Keratinocyte (primary cell): ENCODE measurements around the gene DSC2. TPM values are rescaled to one million over a fixed set of nuclear protein-coding genes. Genes with fewer than 3 reads are reported as not detected.

ENCODE experiments used
- DNase-seq: peaks from one replicate; pipeline ENCODE4 v3.0.0-alpha.2; 2011; ENCODE audit warnings: low read depth, missing footprints, low spot score
- FAIRE-seq: peaks from 2 replicates; lab custom pipeline; 2011; peaks lifted over from hg19 to GRCh38; lab: Jason Lieb, UNC
- H2AFZ ChIP-seq: 2 replicates; pipeline ENCODE4 v1.6.0; 2012; ENCODE audit warnings: low read length, control low read depth, inconsistent platforms; ENCODE audit not compliant: control insufficient read depth
- H3K27ac ChIP-seq: 2 replicates; pipeline ENCODE4 v1.5.1; 2011; ENCODE audit warnings: low read length; ENCODE audit not compliant: control insufficient read depth, insufficient read depth
- H3K27me3 ChIP-seq: 3 replicates; pipeline ENCODE4 v1.6.0; 2011; ENCODE audit warnings: low read length; ENCODE audit not compliant: control insufficient read depth, insufficient read depth; ENCODE audit errors: extremely low read depth
- H3K36me3 ChIP-seq, 2 experiments: 2 replicates in 1 of 2; 3 replicates in 1 of 2; pipeline ENCODE4 v1.5.1; 2011; ENCODE audit warnings: low read length in 2 of 2, mild to moderate bottlenecking in 1 of 2; ENCODE audit not compliant: control insufficient read depth in 2 of 2, insufficient read depth in 2 of 2; ENCODE audit errors: extremely low read depth in 1 of 2
- H3K4me1 ChIP-seq: 3 replicates; pipeline ENCODE4 v1.5.1; 2011; ENCODE audit warnings: low read length; ENCODE audit not compliant: control insufficient read depth, insufficient read depth; ENCODE audit errors: extremely low read depth
- H3K4me2 ChIP-seq: 3 replicates; pipeline ENCODE4 v1.6.0; 2011; ENCODE audit warnings: low read depth, low read length; ENCODE audit not compliant: control insufficient read depth, insufficient read depth; ENCODE audit errors: extremely low read depth
- H3K4me3 ChIP-seq, 3 experiments: fragments of 200-600 bp in 1 of 3; sonication (generic) in 1 of 3; 2 replicates in 2 of 3; 3 replicates in 1 of 3; pipeline ENCODE4 v1.5.1; 2011 to 2016; ENCODE audit warnings: low read length in 3 of 3, mild to moderate bottlenecking in 3 of 3, control low read depth in 2 of 3, inconsistent platforms in 1 of 3, low read depth in 1 of 3, mixed read lengths in 1 of 3, mixed run types in 1 of 3, moderate library complexity in 1 of 3; ENCODE audit not compliant: control insufficient read depth in 2 of 3, insufficient read depth in 2 of 3; ENCODE audit errors: extremely low read depth in 1 of 3
- H3K79me2 ChIP-seq: 2 replicates; pipeline ENCODE4 v1.6.0; 2012; ENCODE audit warnings: low read length; ENCODE audit not compliant: control insufficient read depth, insufficient read depth
- H3K9ac ChIP-seq: 3 replicates; pipeline ENCODE4 v1.6.0; 2011; ENCODE audit warnings: low read length; ENCODE audit not compliant: control insufficient read depth, insufficient read depth; ENCODE audit errors: extremely low read depth
- H3K9me1 ChIP-seq: 3 replicates; pipeline ENCODE4 v1.6.0; 2011; ENCODE audit warnings: low read length; ENCODE audit not compliant: control insufficient read depth, insufficient read depth; ENCODE audit errors: extremely low read depth
- H3K9me3 ChIP-seq: 2 replicates; pipeline ENCODE4 v1.5.1; 2012; ENCODE audit warnings: low read depth, low read length; ENCODE audit not compliant: control insufficient read depth
- H4K20me1 ChIP-seq: 3 replicates; pipeline ENCODE4 v1.6.0; 2011; ENCODE audit warnings: low read length; ENCODE audit not compliant: control insufficient read depth, insufficient read depth; ENCODE audit errors: extremely low read depth
- CTCF ChIP-seq, 3 experiments: IDR thresholded peaks in 1 of 3; conservative IDR thresholded peaks in 1 of 3; optimal IDR thresholded peaks in 1 of 3; 2 replicates in 2 of 3; 3 replicates in 1 of 3; pipeline versions ENCODE3 to v1.5.1; 2011; ENCODE audit warnings: low read length in 3 of 3, mild to moderate bottlenecking in 3 of 3, moderate library complexity in 2 of 3, control low read depth in 1 of 3, inconsistent platforms in 1 of 3; ENCODE audit not compliant: insufficient read depth in 2 of 3; ENCODE audit errors: extremely low read depth in 1 of 3
- EZH2 ChIP-seq: IDR thresholded peaks from one replicate; pipeline ENCODE4 v1.6.1; 2012; ENCODE audit warnings: inconsistent platforms, mild to moderate bottlenecking, low read length, moderate library complexity
- dilution Hi-C: fragments of 300-500 bp; cut with MboI; formaldehyde crosslinking; loops from one replicate; pipeline ENCODE4 v1.7.0; 2020; ENCODE audit warnings: low sequenced_read_pairs; ENCODE audit not compliant: extremely low pct_ligation_motif_present
- polyA plus RNA-seq, 5 experiments: library from polyadenylated mRNA; depleted of rRNA in 3 of 5; stranded (reverse) in 3 of 5; stranded (forward) in 1 of 5; unstranded in 1 of 5; fragments of >200 nt; gene quantifications; 1 replicate in 1 of 5; 2 replicates in 3 of 5; 3 replicates in 1 of 5; pipeline versions ENCODE4 v1.2.1 to v1.2.3, GENCODE V29; 2011 to 2012; ENCODE audit warnings: missing spikeins in 2 of 5, low read depth in 1 of 5, low replicate concordance in 1 of 5

DSC2 gene
- polyA plus RNA-seq, 1 donor (not counting 4 experiments of a cell fraction or from before 2014, with no cell fraction given): 37.1 TPM

- Histone ChIP-seq H3K36me3 (no peaks in the 10 kb centered on the region), H3K79me2 (no peaks in the 10 kb centered on the region), H2AFZ (no peak overlapping the region), H3K27ac (no peak overlapping the region), H3K4me2 (no peak overlapping the region), H3K9me3 (peaks cover 2% of the 10 kb centered on the region), H3K27me3 (no peaks in the 10 kb centered on the region), H4K20me1 (no peaks in the 10 kb centered on the region), H3K4me3 (no peak overlapping the region), H3K4me1 (peaks cover 20% of the 10 kb centered on the region), H3K9me1 (no peaks in the 10 kb centered on the region), H3K9ac (no peak overlapping the region)
- dilution Hi-C loops: no loop called here
- TF ChIP-seq CTCF (optimal IDR thresholded peaks at IDR 0.05 in 1 of 3, IDR thresholded peaks at IDR 0.05 in 1 of 3, conservative IDR thresholded peaks at IDR 0.05 in 1 of 3; ENCODE audit: extremely low read depth in 1 of 3, insufficient read depth in 2 of 3, low read length in 3 of 3) (no peak), EZH2 (no peak)
- FAIRE-seq (peak; percentile 29), DNase-seq (no peak)
Measured at GRCh38 chr18:31057917-31058316, 44.3 kb downstream of the DSC2 start.

- H3K9me1 ChIP-seq: no peaks in the 10 kb centered on the region
- no peak overlapping the region for H3K27ac ChIP-seq
- TF ChIP-seq EZH2 (no peak), CTCF (optimal IDR thresholded peaks at IDR 0.05 in 1 of 3, IDR thresholded peaks at IDR 0.05 in 1 of 3, conservative IDR thresholded peaks at IDR 0.05 in 1 of 3; ENCODE audit: extremely low read depth in 1 of 3, insufficient read depth in 2 of 3, low read length in 3 of 3) (no peak)
- peak overlapping the region; percentile 29 for H2AFZ ChIP-seq
- peak overlapping the region; percentile 30 for H3K4me2 ChIP-seq
- no peaks in the 10 kb centered on the region for H3K36me3 ChIP-seq
- dilution Hi-C loops: no loop called here
- H3K9me3 ChIP-seq: peaks cover 2% of the 10 kb centered on the region
- no peaks in the 10 kb centered on the region for H3K27me3 ChIP-seq
- no peak overlapping the region for H3K4me3 ChIP-seq
- no peaks in the 10 kb centered on the region for H4K20me1 ChIP-seq
- H3K9ac ChIP-seq: no peak overlapping the region
- H3K4me1 ChIP-seq: peaks cover 20% of the 10 kb centered on the region
- no peak for DNase-seq
- H3K79me2 ChIP-seq: no peaks in the 10 kb centered on the region
- no peak for FAIRE-seq
Measured at GRCh38 chr18:31057051-31057450, 45.2 kb downstream of the DSC2 start.
